ENCODE results near the gene UBE2U.

DNA sequence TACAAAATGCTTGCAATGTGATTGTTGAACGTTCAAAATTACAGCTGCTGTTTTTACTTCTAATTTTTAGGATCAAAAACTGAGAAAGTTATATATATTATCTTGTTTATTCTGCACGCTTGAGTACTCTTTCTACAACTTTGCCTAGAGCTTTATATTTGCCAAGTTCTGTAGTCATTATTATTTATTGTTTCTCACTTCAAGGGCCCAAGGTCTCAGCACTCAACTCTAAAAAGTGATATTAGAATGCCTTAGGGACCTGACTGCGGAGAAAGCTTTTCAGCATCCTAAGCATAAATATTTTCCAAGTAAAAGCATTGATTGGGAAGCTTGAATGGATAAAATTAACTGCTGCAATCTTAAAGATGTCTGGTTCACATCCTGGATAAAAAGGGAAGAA lies 83.6 kb downstream of the UBE2U start:
- TF ChIP-seq, protein P1, sequence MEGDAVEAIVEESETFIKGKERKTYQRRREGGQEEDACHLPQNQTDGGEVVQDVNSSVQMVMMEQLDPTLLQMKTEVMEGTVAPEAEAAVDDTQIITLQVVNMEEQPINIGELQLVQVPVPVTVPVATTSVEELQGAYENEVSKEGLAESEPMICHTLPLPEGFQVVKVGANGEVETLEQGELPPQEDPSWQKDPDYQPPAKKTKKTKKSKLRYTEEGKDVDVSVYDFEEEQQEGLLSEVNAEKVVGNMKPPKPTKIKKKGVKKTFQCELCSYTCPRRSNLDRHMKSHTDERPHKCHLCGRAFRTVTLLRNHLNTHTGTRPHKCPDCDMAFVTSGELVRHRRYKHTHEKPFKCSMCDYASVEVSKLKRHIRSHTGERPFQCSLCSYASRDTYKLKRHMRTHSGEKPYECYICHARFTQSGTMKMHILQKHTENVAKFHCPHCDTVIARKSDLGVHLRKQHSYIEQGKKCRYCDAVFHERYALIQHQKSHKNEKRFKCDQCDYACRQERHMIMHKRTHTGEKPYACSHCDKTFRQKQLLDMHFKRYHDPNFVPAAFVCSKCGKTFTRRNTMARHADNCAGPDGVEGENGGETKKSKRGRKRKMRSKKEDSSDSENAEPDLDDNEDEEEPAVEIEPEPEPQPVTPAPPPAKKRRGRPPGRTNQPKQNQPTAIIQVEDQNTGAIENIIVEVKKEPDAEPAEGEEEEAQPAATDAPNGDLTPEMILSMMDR (IDR thresholded peaks at IDR 0.05): no peak
- TF ChIP-seq POLR2A (IDR thresholded peaks at IDR 0.05) (no peak), POLR2AphosphoS5 (IDR thresholded peaks at IDR 0.05) (no peak)
